Suppressor macrophage treated with lipopolysaccharide for 4 hours (primary cell): ENCODE measurements around the gene RELL1.

Experiments
- DNase-seq: peaks from one replicate; pipeline ENCODE4 v3.0.0-alpha.2; 2020

RELL1 gene

DNA sequence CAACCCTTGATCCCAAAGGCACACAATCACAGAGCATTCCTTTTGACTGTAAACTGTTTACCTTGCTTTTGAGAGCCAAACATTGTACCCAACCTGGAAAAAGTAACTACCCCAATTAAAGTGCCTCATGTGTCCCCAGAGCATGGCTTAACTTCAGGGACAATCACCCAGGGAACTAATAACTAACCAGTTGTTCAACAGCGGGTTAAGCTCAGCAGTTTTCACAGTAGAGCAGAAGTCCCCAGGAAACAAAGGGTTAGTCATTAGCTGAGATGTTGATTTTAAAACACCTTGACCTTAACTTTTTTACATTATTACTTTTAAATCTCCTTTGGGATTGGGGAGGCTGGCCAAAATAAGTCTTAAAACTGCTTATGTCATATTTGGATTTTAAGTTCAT, 94.8 kb downstream of the RELL1 start:
- no peak for DNase-seq

GRCh38 chr4:37590016-37590415, 96.2 kb downstream of the RELL1 start:
- DNase-seq, result no peak

GRCh38 chr4:37588150-37588549, 98.0 kb downstream of the RELL1 start:
- no peak for DNase-seq

GRCh38 chr4:37586194-37586593, 100.0 kb downstream of the RELL1 start:
- DNase-seq, result no peak

DNA sequence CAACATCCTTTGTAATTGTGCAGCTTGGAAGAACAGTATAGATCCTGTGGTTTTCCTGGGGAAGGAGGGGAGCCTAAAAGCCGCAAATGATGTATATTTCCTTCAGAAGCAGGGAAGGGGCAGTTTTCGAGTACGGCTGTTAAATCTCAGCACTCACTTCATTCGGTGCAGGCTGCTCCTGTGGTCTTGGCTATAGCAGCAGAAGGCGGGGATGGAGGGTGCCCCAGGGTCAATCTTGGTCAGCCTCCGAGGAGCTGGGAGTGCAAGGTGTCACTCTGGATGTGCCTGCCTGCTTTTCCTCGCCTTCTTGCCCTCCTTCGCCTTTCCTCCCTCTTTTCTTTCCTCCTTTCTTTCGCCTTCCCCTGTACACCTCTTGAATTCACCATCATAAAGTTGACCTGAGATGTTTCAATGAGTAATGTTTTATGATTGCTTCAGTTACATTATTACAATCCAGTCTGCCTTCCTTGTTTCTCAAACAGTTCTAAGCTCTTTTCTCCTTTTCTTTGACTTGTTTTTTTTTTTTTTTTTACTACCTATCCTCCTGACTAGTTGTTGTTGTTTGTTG, 101.6 kb downstream of the RELL1 start:
- DNase-seq, result no peak

GRCh38 chr4:37584071-37584470, 102.1 kb downstream of the RELL1 start:
- DNase-seq, result no peak

DNA sequence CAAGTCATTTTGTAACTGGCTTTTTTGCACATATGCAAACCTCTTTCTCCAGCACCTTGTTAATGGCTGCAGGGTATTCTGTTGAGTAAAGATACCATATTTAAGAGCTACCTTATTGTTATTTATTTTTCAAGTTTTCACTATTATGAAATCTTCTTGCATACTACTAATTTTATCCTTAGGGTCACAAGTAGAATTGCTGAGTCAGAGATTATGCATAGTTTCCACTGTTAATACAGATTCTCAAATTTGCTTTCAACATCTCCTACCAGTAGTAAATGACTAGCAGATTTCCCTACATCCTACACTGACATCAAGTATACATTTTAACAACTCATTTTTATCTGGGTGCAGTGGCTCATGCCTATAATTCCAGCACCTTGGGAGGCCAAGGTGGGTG, 112.6 kb downstream of the RELL1 start:
- DNase-seq, result no peak

DNA sequence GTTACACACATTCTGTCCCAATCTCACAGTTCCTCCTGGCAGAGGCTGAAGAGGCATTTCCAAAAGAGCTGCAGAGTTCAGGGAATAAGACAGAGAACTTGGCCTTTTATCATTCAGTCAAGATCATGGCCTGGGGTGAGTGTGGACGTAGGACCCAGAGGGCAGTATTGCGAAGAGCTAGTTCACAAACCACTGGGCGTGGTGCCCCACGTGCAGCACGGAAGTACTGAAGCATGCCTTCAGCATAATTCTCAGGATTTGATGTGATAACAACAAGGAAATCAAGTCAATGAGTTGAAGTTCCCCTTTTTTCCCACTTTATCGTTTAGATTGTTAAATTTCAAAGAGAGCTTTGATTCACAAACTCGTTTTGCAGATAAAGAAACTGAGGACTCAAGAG, 117.7 kb downstream of the RELL1 start:
- DNase-seq, result peak; percentile 21

GRCh38 chr4:37567836-37568235, 118.3 kb downstream of the RELL1 start:
- DNase-seq, result peak; percentile 19

DNA sequence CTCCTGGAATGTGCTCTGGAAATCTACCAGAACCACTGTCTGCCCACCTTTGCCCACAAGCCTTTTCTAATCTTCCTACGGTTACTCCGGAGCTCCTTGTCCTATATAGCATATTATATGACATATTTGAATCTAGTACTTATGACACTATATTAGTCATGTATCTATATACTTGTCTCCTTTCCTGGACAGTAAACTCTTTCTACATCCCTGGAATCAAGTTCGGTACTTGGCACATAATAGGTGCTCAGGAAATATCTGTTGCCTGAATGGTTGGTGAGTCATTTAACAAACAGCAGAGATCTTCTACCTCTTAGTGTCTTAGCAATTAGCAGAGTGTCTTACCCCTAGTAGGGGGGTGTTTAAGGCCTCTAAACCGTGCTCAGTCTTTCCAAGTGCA, 123.6 kb downstream of the RELL1 start:
- DNase-seq, result no peak

DNA sequence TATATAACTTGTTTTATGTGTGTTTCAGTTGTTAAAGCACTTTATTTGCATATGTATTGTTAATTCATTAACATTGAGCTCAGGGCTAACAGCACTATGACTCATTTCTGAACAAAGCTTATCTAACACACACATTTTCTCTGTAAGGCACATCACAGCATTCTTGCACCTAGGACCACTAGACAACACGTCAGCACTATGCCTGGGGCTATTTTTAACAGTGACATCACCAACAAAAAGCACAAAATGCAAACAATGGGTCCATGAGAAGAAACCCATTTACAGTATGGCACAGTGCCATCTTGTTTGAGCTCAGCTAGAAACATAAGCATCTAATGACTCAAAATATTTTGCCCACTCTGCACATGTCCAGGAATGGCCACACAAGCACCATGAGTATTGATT, 124.4 kb downstream of the RELL1 start:
- no peak for DNase-seq

DNA sequence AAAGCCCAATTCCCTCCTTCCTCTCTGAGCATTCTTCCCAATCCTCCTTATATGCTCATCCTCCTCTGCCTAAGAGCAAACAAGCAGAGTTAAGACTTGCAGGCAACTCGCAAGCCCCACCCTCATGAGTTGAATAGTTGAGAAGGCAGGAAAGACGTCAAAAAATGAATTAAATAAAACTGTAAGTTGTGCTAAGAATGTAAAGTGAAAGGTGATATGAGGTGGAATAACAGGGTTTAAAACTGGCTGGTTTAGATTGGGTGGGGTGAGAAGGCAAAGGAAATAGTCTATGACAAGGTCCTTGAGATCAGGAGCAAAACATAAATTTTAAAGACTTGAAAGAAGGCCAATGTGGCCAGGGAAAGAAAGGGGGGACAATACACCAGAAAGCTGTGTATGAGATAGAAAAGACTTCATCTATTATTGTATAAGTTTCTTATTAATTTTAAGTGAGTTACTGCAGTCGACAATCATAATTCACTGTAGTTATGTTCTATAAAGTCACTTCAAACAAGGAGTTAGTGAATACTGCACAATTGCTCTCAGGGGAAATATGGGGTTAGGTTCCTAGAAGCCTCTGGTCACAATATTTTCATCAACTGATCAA, 124.9 kb downstream of the RELL1 start:
- no peak for DNase-seq
